ENCODE measurements around the gene GNAQ. TPM values are rescaled to one million over a fixed set of nuclear protein-coding genes. Genes with fewer than 3 reads are reported as not detected.
A peak's percentile ranks its signal among the peaks of the same experiment; 100 is the strongest.

The GNAQ gene
- total and polyA plus RNA-seq, 2 donors (not counting 1 experiment from before 2014, with no cell fraction given) = 0.60 to 1.4 TPM

- no peak for ATAC-seq (ENCODE audit: low read depth)
- no peak overlapping the region for H3K9ac ChIP-seq (ENCODE audit: low read length)
- DNase-seq = no peak
- no peaks in the 10 kb centered on the region for H3K79me2 ChIP-seq (ENCODE audit: control insufficient read depth, insufficient read depth, low read length)
- H3K36me3 ChIP-seq (replicated peaks in 1 of 2; ENCODE audit: control extremely low read depth in 1 of 2, control insufficient read depth in 1 of 2, extremely low read depth in 1 of 2, insufficient read depth in 2 of 2, low read length in 1 of 2) = no peaks in the 10 kb centered on the region
- Mint-ChIP-seq H3K4me3 (no peak overlapping the region), H3K9me3 (ENCODE audit: insufficient read depth) (no peaks in the 10 kb centered on the region), H3K27me3 (peaks cover 6% of the 10 kb centered on the region), H3K4me1 (peaks cover 28% of the 10 kb centered on the region), H3K27ac (no peak overlapping the region)
- no peak overlapping the region for H3K4me3 ChIP-seq (ENCODE audit: control extremely low read depth in 1 of 5, extremely low read depth in 1 of 5, insufficient read depth in 1 of 5, low read depth in 2 of 5, low read length in 4 of 5)
- H4K20me1 ChIP-seq (ENCODE audit: control insufficient read depth, insufficient read depth, low read length, poor library complexity, severe bottlenecking) = no peaks in the 10 kb centered on the region
- no peaks in the 10 kb centered on the region for H3K27me3 ChIP-seq (replicated peaks in 1 of 4; ENCODE audit: control extremely low read depth in 1 of 4, control insufficient read depth in 3 of 4, insufficient read depth in 4 of 4, low read length in 3 of 4)
- ChIA-PET POLR2A (no interaction called here), CTCF (no interaction called here)
- intact Hi-C loops (cut with micrococcal nuclease) = no loop called here
- H2AFZ ChIP-seq (ENCODE audit: insufficient read depth, low read depth, low read length, poor library complexity, severe bottlenecking) = no peak overlapping the region
- no peak overlapping the region for H3K4me2 ChIP-seq (replicated peaks; ENCODE audit: low read depth, low read length, poor library complexity, severe bottlenecking)
- no peak overlapping the region for H3K27ac ChIP-seq (ENCODE audit: low read length in 2 of 2)
- TF ChIP-seq, protein P1, sequence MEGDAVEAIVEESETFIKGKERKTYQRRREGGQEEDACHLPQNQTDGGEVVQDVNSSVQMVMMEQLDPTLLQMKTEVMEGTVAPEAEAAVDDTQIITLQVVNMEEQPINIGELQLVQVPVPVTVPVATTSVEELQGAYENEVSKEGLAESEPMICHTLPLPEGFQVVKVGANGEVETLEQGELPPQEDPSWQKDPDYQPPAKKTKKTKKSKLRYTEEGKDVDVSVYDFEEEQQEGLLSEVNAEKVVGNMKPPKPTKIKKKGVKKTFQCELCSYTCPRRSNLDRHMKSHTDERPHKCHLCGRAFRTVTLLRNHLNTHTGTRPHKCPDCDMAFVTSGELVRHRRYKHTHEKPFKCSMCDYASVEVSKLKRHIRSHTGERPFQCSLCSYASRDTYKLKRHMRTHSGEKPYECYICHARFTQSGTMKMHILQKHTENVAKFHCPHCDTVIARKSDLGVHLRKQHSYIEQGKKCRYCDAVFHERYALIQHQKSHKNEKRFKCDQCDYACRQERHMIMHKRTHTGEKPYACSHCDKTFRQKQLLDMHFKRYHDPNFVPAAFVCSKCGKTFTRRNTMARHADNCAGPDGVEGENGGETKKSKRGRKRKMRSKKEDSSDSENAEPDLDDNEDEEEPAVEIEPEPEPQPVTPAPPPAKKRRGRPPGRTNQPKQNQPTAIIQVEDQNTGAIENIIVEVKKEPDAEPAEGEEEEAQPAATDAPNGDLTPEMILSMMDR (IDR thresholded peaks at IDR 0.05) = no peak
- no peak for TF ChIP-seq EZH2 (IDR thresholded peaks at IDR 0.05; ENCODE audit: borderline replicate concordance, insufficient read depth, low read depth, low read length, poor library complexity, severe bottlenecking)
- H3K9me3 ChIP-seq (ENCODE audit: control extremely low read depth in 1 of 3, control insufficient read depth in 2 of 3, insufficient read depth in 1 of 3, low read length in 2 of 3) = no peaks in the 10 kb centered on the region
- H3K4me1 ChIP-seq (ENCODE audit: control insufficient read depth in 2 of 2, insufficient read depth in 2 of 2, low read length in 2 of 2) = peaks cover 25 to 35% of the 10 kb centered on the region in 2 donors
Measured at GRCh38 chr9:77980622-77981021, 51.0 kb downstream of the GNAQ start.

- no peaks in the 10 kb centered on the region for H3K79me2 ChIP-seq (ENCODE audit: control insufficient read depth, insufficient read depth, low read length)
- H3K9me3 Mint-ChIP-seq (ENCODE audit: insufficient read depth) = no peaks in the 10 kb centered on the region
- H4K20me1 ChIP-seq (ENCODE audit: control insufficient read depth, insufficient read depth, low read length, poor library complexity, severe bottlenecking) = no peaks in the 10 kb centered on the region
- H3K9ac ChIP-seq (ENCODE audit: low read length) = peak overlapping the region; percentile 2
- peaks cover 6% of the 10 kb centered on the region for H3K27me3 Mint-ChIP-seq
- no peak overlapping the region for H3K27ac ChIP-seq (ENCODE audit: low read length in 2 of 2)
- no peak overlapping the region for H3K4me3 ChIP-seq (ENCODE audit: control extremely low read depth in 1 of 5, extremely low read depth in 1 of 5, insufficient read depth in 1 of 5, low read depth in 2 of 5, low read length in 4 of 5)
- H3K27ac Mint-ChIP-seq = no peak overlapping the region
- no peak for ATAC-seq (ENCODE audit: low read depth)
- TF ChIP-seq, protein P1 (IDR thresholded peaks at IDR 0.05) = no peak
- no peak for TF ChIP-seq EZH2 (IDR thresholded peaks at IDR 0.05; ENCODE audit: borderline replicate concordance, insufficient read depth, low read depth, low read length, poor library complexity, severe bottlenecking)
- intact Hi-C loops (cut with micrococcal nuclease) = no loop called here
- H3K27me3 ChIP-seq (replicated peaks in 1 of 4; ENCODE audit: control extremely low read depth in 1 of 4, control insufficient read depth in 3 of 4, insufficient read depth in 4 of 4, low read length in 3 of 4) = no peaks in the 10 kb centered on the region
- H3K4me3 Mint-ChIP-seq = no peak overlapping the region
- WGBS (ENCODE audit: insufficient coverage) = 0% methylated on average over 1 of the region's 3 CpGs
- POLR2A ChIA-PET = no interaction called here
- CTCF ChIA-PET = interaction anchor here (0.6 kb wide), 1 partner anchor 38 kb away, joined by 4 read pairs; no protein-coding TSS in a partner anchor
- H3K9me3 ChIP-seq (ENCODE audit: control extremely low read depth in 1 of 3, control insufficient read depth in 2 of 3, insufficient read depth in 1 of 3, low read length in 2 of 3) = no peaks in the 10 kb centered on the region
- no peak for DNase-seq
- peak overlapping the region; percentile 46 for H3K4me2 ChIP-seq (replicated peaks; ENCODE audit: low read depth, low read length, poor library complexity, severe bottlenecking)
- peaks cover 28% of the 10 kb centered on the region for H3K4me1 Mint-ChIP-seq
- peak overlapping the region; percentile 7 for H2AFZ ChIP-seq (ENCODE audit: insufficient read depth, low read depth, low read length, poor library complexity, severe bottlenecking)
- H3K4me1 ChIP-seq (ENCODE audit: control insufficient read depth in 2 of 2, insufficient read depth in 2 of 2, low read length in 2 of 2) = peaks cover 25 to 35% of the 10 kb centered on the region in 2 donors
- no peaks in the 10 kb centered on the region for H3K36me3 ChIP-seq (replicated peaks in 1 of 2; ENCODE audit: control extremely low read depth in 1 of 2, control insufficient read depth in 1 of 2, extremely low read depth in 1 of 2, insufficient read depth in 2 of 2, low read length in 1 of 2)
Measured at GRCh38 chr9:77978086-77978781, 53.4 kb downstream of the GNAQ start.

Measured in B cell (primary cell).